ENCODE data around the gene LRRC8D. TPM values are rescaled to one million over a fixed set of nuclear protein-coding genes. Genes with fewer than 3 reads are reported as not detected.

Gene LRRC8D
- total RNA-seq, 1 experiment from 2014 or later = 18.0 TPM

- peak; percentile 24 for DNase-seq (ENCODE audit: low read depth)
Measured at GRCh38 chr1:89833183-89834082, 12.6 kb downstream of the LRRC8D start.

- DNase-seq (ENCODE audit: low read depth) = no peak
Measured at GRCh38 chr1:89834083-89834704, 13.4 kb downstream of the LRRC8D start.

- no peak for DNase-seq (ENCODE audit: low read depth)
Measured at GRCh38 chr1:89836252-89837035, 15.6 kb downstream of the LRRC8D start.

- no peak for DNase-seq (ENCODE audit: low read depth)
Measured at GRCh38 chr1:89837036-89837481, 16.2 kb downstream of the LRRC8D start.

GRCh38 chr1:89837510-89837909 lies 16.7 kb downstream of the LRRC8D start:
- no peak for DNase-seq (ENCODE audit: low read depth)

- DNase-seq (ENCODE audit: low read depth) = no peak
Measured at GRCh38 chr1:89839516-89839915, 18.7 kb downstream of the LRRC8D start.

- no peak for DNase-seq (ENCODE audit: low read depth)
Measured at GRCh38 chr1:89841507-89841906, 20.7 kb downstream of the LRRC8D start.

GRCh38 chr1:89842567-89843272 lies 21.9 kb downstream of the LRRC8D start:
- peak; percentile 52 for DNase-seq (ENCODE audit: low read depth)

GRCh38 chr1:89843273-89844130 lies 22.7 kb downstream of the LRRC8D start:
- DNase-seq (ENCODE audit: low read depth) = peak; percentile 68

- no peak for DNase-seq (ENCODE audit: low read depth)
Measured at GRCh38 chr1:89844241-89844807, 23.5 kb downstream of the LRRC8D start.

- DNase-seq (ENCODE audit: low read depth) = no peak
Measured at GRCh38 chr1:89844860-89845259, 24.0 kb downstream of the LRRC8D start.

- DNase-seq (ENCODE audit: low read depth) = no peak
Measured at GRCh38 chr1:89847191-89847729, 26.4 kb downstream of the LRRC8D start.

- DNase-seq (ENCODE audit: low read depth) = no peak
Measured at GRCh38 chr1:89850844-89851415, 30.1 kb downstream of the LRRC8D start.

- DNase-seq (ENCODE audit: low read depth) = no peak
Measured at GRCh38 chr1:89854140-89854539, 33.3 kb downstream of the LRRC8D start.

- peak; percentile 25 for DNase-seq (ENCODE audit: low read depth)
Measured at GRCh38 chr1:89855413-89856123, 34.7 kb downstream of the LRRC8D start.

GRCh38 chr1:89863165-89863830 lies 42.5 kb downstream of the LRRC8D start:
- no peak for DNase-seq (ENCODE audit: low read depth)

- peak; percentile 68 for DNase-seq (ENCODE audit: low read depth)
Measured at GRCh38 chr1:89865498-89866382, 44.9 kb downstream of the LRRC8D start.
